Activated T-cell treated with anti-CD3 and anti-CD28 coated beads, Interleukin-2, amount 50 U/mL, for 72 hours (primary cell): ENCODE measurements around the gene INCA1. TPM values are rescaled to one million over a fixed set of nuclear protein-coding genes. Genes with fewer than 3 reads are reported as not detected.
A peak's percentile ranks its signal among the peaks of the same experiment; 100 is the strongest.

Experiments
- ATAC-seq, 2 donors: fragments of 150-1000 bp; cut with Tn5 transposase; replicated peaks in 1 of 2; 2 replicates each; pipeline ENCODE4 v1.10.0; 2021; ENCODE audit warnings: moderate library complexity in 2 of 2, mild to moderate bottlenecking in 1 of 2
- DNase-seq, 2 donors: peaks; one replicate each; pipeline ENCODE4 v3.0.0; 2021 to 2022; ENCODE audit warnings: mixed read lengths in 1 of 2
- H3K27ac Mint-ChIP-seq: one replicate; pipeline ENCODE4 v1.8.0; 2022; ENCODE audit warnings: mild to moderate bottlenecking, moderate library complexity, mixed read lengths
- H3K27me3 Mint-ChIP-seq: one replicate; pipeline ENCODE4 v1.8.0; 2022; ENCODE audit warnings: low read depth, mixed read lengths
- H3K36me3 Mint-ChIP-seq, 2 donors: one replicate each; pipeline ENCODE4 v1.8.0; 2022; ENCODE audit warnings: mixed read lengths in 2 of 2, mild to moderate bottlenecking in 1 of 2; ENCODE audit not compliant: insufficient read depth in 2 of 2
- H3K4me1 Mint-ChIP-seq: one replicate; pipeline ENCODE4 v1.8.0; 2022; ENCODE audit warnings: low read depth, mixed read lengths
- H3K4me3 Mint-ChIP-seq, 2 donors: one replicate each; pipeline ENCODE4 v1.8.0; 2022; ENCODE audit warnings: mild to moderate bottlenecking in 2 of 2, mixed read lengths in 2 of 2, moderate library complexity in 2 of 2
- H3K9me3 Mint-ChIP-seq, 2 donors: one replicate each; pipeline ENCODE4 v1.8.0; 2022; ENCODE audit warnings: mixed read lengths in 2 of 2
- total RNA-seq, 2 donors: library from RNA; stranded (reverse); gene quantifications; one replicate each; pipeline ENCODE4 v1.2.3, GENCODE V29; 2022

INCA1 gene
- total RNA-seq, 2 donors from 2014 or later = 0.60 TPM; not detected in 1

GRCh38 chr17:4947411-4948165, 49.7 kb downstream of the INCA1 start:
- Mint-ChIP-seq H3K27me3 (no peaks in the 10 kb centered on the region), H3K4me1 (peaks cover 61% of the 10 kb centered on the region), H3K9me3 (no peaks in the 10 kb centered on the region), H3K27ac (peak overlapping the region; percentile 91), H3K36me3 (peaks cover 28 to 40% of the 10 kb centered on the region in 2 donors), H3K4me3 (peak overlapping the region; percentile 93 to 98)
- ATAC-seq (peak; percentile 29 to 36), DNase-seq (peak; percentile 79 to 84)

- no peaks in the 10 kb centered on the region for H3K27me3 Mint-ChIP-seq
- H3K36me3 Mint-ChIP-seq = peaks cover 29 to 40% of the 10 kb centered on the region in 2 donors
- no peaks in the 10 kb centered on the region for H3K9me3 Mint-ChIP-seq
- DNase-seq (peak in 1 of 2 donors; percentile 32), ATAC-seq (no peak)
- H3K4me1 Mint-ChIP-seq = peaks cover 67% of the 10 kb centered on the region
- H3K27ac Mint-ChIP-seq = peak overlapping the region; percentile 95
- H3K4me3 Mint-ChIP-seq = peak overlapping the region; percentile 93 to 98
Observed at GRCh38 chr17:4947010-4947410, 50.3 kb downstream of the INCA1 start.

GRCh38 chr17:4946312-4946976, 50.9 kb downstream of the INCA1 start:
- peak overlapping the region; percentile 93 to 98 for H3K4me3 Mint-ChIP-seq
- no peaks in the 10 kb centered on the region for H3K9me3 Mint-ChIP-seq
- no peak for DNase-seq
- H3K4me1 Mint-ChIP-seq = peaks cover 68% of the 10 kb centered on the region
- peak overlapping the region; percentile 95 for H3K27ac Mint-ChIP-seq
- H3K36me3 Mint-ChIP-seq = peaks cover 32 to 46% of the 10 kb centered on the region in 2 donors
- H3K27me3 Mint-ChIP-seq = no peaks in the 10 kb centered on the region
- no peak for ATAC-seq

GRCh38 chr17:4945944-4946280, 51.4 kb downstream of the INCA1 start:
- Mint-ChIP-seq H3K27ac (peak overlapping the region; percentile 95), H3K36me3 (peaks cover 35 to 51% of the 10 kb centered on the region in 2 donors), H3K4me3 (peak overlapping the region; percentile 93 to 98), H3K9me3 (no peaks in the 10 kb centered on the region), H3K4me1 (peaks cover 68% of the 10 kb centered on the region), H3K27me3 (no peaks in the 10 kb centered on the region)
- no peak for DNase-seq
- no peak for ATAC-seq

GRCh38 chr17:4945176-4945943, 52.0 kb downstream of the INCA1 start:
- ATAC-seq = peak; percentile 44 to 54
- peak; percentile 90 to 93 for DNase-seq
- no peaks in the 10 kb centered on the region for H3K27me3 Mint-ChIP-seq
- H3K9me3 Mint-ChIP-seq = no peaks in the 10 kb centered on the region
- peaks cover 63% of the 10 kb centered on the region for H3K4me1 Mint-ChIP-seq
- H3K4me3 Mint-ChIP-seq = peak overlapping the region; percentile 93 to 98
- H3K27ac Mint-ChIP-seq = peak overlapping the region; percentile 94
- peaks cover 37 to 55% of the 10 kb centered on the region in 2 donors for H3K36me3 Mint-ChIP-seq

- Mint-ChIP-seq H3K27me3 (no peaks in the 10 kb centered on the region), H3K4me3 (peak overlapping the region; percentile 93 to 98), H3K9me3 (no peaks in the 10 kb centered on the region), H3K4me1 (peaks cover 61% of the 10 kb centered on the region), H3K36me3 (peaks cover 39 to 59% of the 10 kb centered on the region in 2 donors), H3K27ac (peak overlapping the region; percentile 94)
- peak; percentile 35 to 48 for DNase-seq
- no peak for ATAC-seq
Observed at GRCh38 chr17:4944554-4945175, 52.7 kb downstream of the INCA1 start.

- Mint-ChIP-seq H3K4me3 (peak overlapping the region; percentile 93 to 98), H3K36me3 (peaks cover 39 to 59% of the 10 kb centered on the region in 2 donors), H3K27ac (peak overlapping the region; percentile 94), H3K4me1 (peaks cover 62% of the 10 kb centered on the region), H3K27me3 (no peaks in the 10 kb centered on the region), H3K9me3 (no peaks in the 10 kb centered on the region)
- DNase-seq = peak; percentile 66 to 73
- ATAC-seq = peak; percentile 12
Observed at GRCh38 chr17:4944163-4944553, 53.2 kb downstream of the INCA1 start.

GRCh38 chr17:4942760-4943508, 54.4 kb downstream of the INCA1 start:
- H3K36me3 Mint-ChIP-seq = peaks cover 41 to 59% of the 10 kb centered on the region in 2 donors
- H3K27me3 Mint-ChIP-seq = no peaks in the 10 kb centered on the region
- peaks cover 73% of the 10 kb centered on the region for H3K4me1 Mint-ChIP-seq
- peak overlapping the region; percentile 93 to 98 for H3K4me3 Mint-ChIP-seq
- peak overlapping the region; percentile 26 for H3K27ac Mint-ChIP-seq
- no peak for ATAC-seq
- no peak for DNase-seq
- H3K9me3 Mint-ChIP-seq = no peaks in the 10 kb centered on the region

- Mint-ChIP-seq H3K9me3 (no peaks in the 10 kb centered on the region), H3K27me3 (no peaks in the 10 kb centered on the region), H3K27ac (peak overlapping the region; percentile 99), H3K4me3 (peak overlapping the region; percentile 93 to 98), H3K4me1 (peaks cover 66% of the 10 kb centered on the region), H3K36me3 (peaks cover 34 to 57% of the 10 kb centered on the region in 2 donors)
- ATAC-seq (no peak), DNase-seq (no peak)
Observed at GRCh38 chr17:4941319-4941610, 56.1 kb downstream of the INCA1 start.

GRCh38 chr17:4940555-4941318, 56.6 kb downstream of the INCA1 start:
- Mint-ChIP-seq H3K9me3 (no peaks in the 10 kb centered on the region), H3K36me3 (peaks cover 31 to 56% of the 10 kb centered on the region in 2 donors), H3K27ac (peak overlapping the region; percentile 99), H3K4me1 (peaks cover 61% of the 10 kb centered on the region), H3K27me3 (no peaks in the 10 kb centered on the region), H3K4me3 (peak overlapping the region; percentile 93 to 98)
- ATAC-seq (peak in 1 of 2 donors; percentile 5), DNase-seq (peak; percentile 60 to 69)

GRCh38 chr17:4939796-4940554, 57.3 kb downstream of the INCA1 start, which contains the start of the genes RNF167 and SLC25A11:
RNF167 (plus strand) TSS chr17:4940268; CDS start chr17:4940910, 642 bp downstream.
SLC25A11 (minus strand) TSS chr17:4940046; CDS start chr17:4939910, 136 bp downstream.
- Mint-ChIP-seq H3K36me3 (peaks cover 24 to 50% of the 10 kb centered on the region in 2 donors), H3K27me3 (no peaks in the 10 kb centered on the region), H3K4me1 (peaks cover 54% of the 10 kb centered on the region), H3K27ac (peak within 1 kb of the TSS; percentile 99), H3K4me3 (peak within 1 kb of the TSS; percentile 93 to 98), H3K9me3 (no peaks in the 10 kb centered on the region)
- ATAC-seq (peak; percentile 83), DNase-seq (peak; percentile 96 to 98)
